ENCODE data around the gene RRAS2.

Gene RRAS2

GRCh38 chr11:14384338-14384737, 25.4 kb upstream of the RRAS2 start:
- Mint-ChIP-seq H3K27ac (no peak overlapping the region), H3K4me3 (no peak overlapping the region)
- TF ChIP-seq CTCF (IDR thresholded peaks at IDR 0.05; ENCODE audit: unreplicated experiment in 3 of 3) = no peak

GRCh38 chr11:14381968-14382367, 23.0 kb upstream of the RRAS2 start:
- Mint-ChIP-seq H3K9me3 (peaks cover 3% of the 10 kb centered on the region), H3K27me3 (ENCODE audit: low read depth) (peaks cover 75% of the 10 kb centered on the region), H3K4me3 (peak overlapping the region in 1 of 3 experiments; percentile 21), H3K27ac (no peak overlapping the region), H3K36me3 (ENCODE audit: low read depth) (no peaks in the 10 kb centered on the region), H3K4me1 (no peaks in the 10 kb centered on the region)
- no peak for TF ChIP-seq CTCF (IDR thresholded peaks at IDR 0.05; ENCODE audit: unreplicated experiment in 3 of 3)

More at GRCh38 chr11:14384338-14384737, 25.4 kb upstream of the RRAS2 start:
- Mint-ChIP-seq H3K27me3 (ENCODE audit: low read depth) (peaks cover 61% of the 10 kb centered on the region), H3K9me3 (peaks cover 3% of the 10 kb centered on the region), H3K4me1 (no peaks in the 10 kb centered on the region), H3K36me3 (ENCODE audit: low read depth) (no peaks in the 10 kb centered on the region)

DNA sequence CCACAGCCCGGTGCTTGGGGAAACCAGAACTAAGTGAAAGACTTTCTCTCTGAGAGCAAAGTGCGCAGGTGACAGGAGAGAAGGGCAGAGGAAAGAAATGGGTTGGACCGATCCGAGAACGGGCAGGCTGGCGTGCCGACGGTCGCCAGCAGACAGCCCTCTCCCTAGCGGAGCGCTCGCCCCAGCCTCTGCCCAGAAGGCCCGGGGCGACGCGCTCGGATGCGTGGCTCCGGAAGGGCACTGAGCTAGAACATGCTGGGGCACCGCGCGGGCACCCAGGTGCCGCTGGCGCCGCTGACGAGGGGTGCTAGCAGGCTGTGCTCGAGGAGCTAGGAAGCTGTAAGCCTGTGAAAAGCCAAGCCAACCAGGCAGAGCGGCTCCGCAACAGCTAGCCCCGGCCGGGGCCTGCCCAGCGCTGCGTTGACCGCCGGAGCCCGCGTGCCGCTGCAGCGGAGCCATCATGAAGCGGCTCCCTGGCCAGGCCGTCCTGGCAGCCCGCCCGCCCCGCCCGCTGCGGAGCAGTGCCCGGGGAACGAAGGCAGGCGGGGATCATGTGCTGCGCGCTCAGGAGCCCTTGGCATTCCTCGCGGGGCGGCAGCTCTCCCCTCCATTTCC, 22.1 kb upstream of the RRAS2 start:
- Mint-ChIP-seq H3K4me1 (no peaks in the 10 kb centered on the region), H3K27me3 (ENCODE audit: low read depth) (peaks cover 77% of the 10 kb centered on the region), H3K4me3 (peak overlapping the region; percentile 65 to 81 (median 73)), H3K9me3 (peaks cover 3% of the 10 kb centered on the region), H3K36me3 (ENCODE audit: low read depth) (no peaks in the 10 kb centered on the region), H3K27ac (no peak overlapping the region)
- TF ChIP-seq CTCF (IDR thresholded peaks at IDR 0.05; ENCODE audit: unreplicated experiment in 3 of 3) = no peak

DNA sequence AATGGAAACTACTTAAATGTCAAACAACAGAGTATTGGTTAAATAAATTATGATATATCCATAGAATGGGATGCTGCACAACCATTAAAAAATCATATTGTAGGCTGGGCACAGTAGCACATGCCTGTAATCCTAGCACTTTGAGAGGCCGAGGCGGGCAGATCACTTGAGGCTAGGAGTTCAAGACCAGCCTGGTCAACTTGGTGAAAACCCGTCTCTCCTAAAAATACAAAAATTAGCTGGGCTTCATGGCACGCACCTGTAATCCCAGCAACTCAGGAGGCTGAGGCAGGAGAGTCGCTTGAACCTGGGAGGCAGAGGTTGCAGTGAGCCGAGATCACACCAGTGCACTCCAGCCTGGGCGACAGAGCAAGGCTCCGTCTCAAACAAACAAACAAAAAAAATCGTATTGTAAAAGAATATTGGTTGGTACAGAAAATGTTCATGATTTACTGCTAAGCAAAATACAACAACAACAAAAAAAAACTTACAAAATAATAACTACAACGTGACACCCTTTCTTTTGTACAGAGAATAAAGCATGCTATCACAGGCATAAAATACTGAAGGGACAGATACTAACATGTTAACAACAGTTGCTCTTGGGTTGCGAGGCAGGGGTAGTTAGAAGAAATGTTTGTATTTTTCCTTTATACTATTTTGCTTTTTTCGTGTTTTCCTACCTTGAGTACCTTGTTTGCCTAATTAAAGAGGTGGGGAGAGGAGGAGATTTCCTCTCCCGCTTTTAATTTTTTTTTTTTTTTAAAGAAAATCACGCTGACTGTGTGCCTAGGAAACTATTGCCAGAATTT, 21.3 kb upstream of the RRAS2 start:
- no peaks in the 10 kb centered on the region for H3K36me3 Mint-ChIP-seq (ENCODE audit: low read depth)
- no peak for TF ChIP-seq CTCF (IDR thresholded peaks at IDR 0.05; ENCODE audit: unreplicated experiment in 3 of 3)
- H3K4me3 Mint-ChIP-seq = peak overlapping the region; percentile 59 to 81 (median 71)
- H3K27me3 Mint-ChIP-seq (ENCODE audit: low read depth) = peaks cover 79% of the 10 kb centered on the region
- H3K9me3 Mint-ChIP-seq = peaks cover 3% of the 10 kb centered on the region
- no peaks in the 10 kb centered on the region for H3K4me1 Mint-ChIP-seq
- no peak overlapping the region for H3K27ac Mint-ChIP-seq

DNA sequence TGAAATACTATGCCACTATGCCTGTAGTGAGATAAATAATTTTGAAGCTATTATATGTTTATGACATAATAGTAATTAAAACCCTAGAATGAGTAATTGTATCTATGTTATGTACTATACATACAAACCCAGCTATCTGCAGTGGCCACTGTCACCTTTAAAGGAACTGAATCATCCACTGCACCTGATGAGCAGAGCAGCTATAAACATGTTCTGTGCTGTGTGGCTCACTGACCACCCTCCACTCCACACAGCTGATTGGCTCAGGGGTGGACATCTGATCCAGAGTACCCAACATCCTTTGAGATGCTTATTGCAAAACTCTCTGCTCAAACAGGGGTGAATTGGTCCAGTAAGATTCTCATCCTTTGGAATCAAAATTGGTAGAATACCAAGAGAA, 19.2 kb upstream of the RRAS2 start:
- Mint-ChIP-seq H3K4me1 (no peaks in the 10 kb centered on the region), H3K36me3 (ENCODE audit: low read depth) (no peaks in the 10 kb centered on the region), H3K27ac (no peak overlapping the region), H3K27me3 (ENCODE audit: low read depth) (peaks cover 68% of the 10 kb centered on the region), H3K4me3 (no peak overlapping the region), H3K9me3 (peaks cover 3% of the 10 kb centered on the region)
- no peak for TF ChIP-seq CTCF (IDR thresholded peaks at IDR 0.05; ENCODE audit: unreplicated experiment in 3 of 3)

Measured in nephron (organoid).